Activated T-helper 2 cell treated with anti-CD3 and anti-CD28 coated beads, Interferon-gamma antibody, Interleukin-2, Interleukin-4, amounts not matched to agents 10 μg/mL and 5 μg/mL and 100 μg/mL, durations not matched to agents 14 hours and 24 hours and 36 hours (primary cell): Measurements from ENCODE around the gene SUMF1. TPM values are rescaled to one million over a fixed set of nuclear protein-coding genes. Genes with fewer than 3 reads are reported as not detected.

Experiments used
- DNase-seq: peaks from one replicate; pipeline ENCODE4 v3.0.0; 2021; ENCODE audit warnings: low spot score
- H3K27ac Mint-ChIP-seq: one replicate; pipeline ENCODE4 v1.8.0; 2021; ENCODE audit warnings: mixed read lengths
- H3K27me3 Mint-ChIP-seq: one replicate; pipeline ENCODE4 v1.8.0; 2021; ENCODE audit warnings: low read depth, mixed read lengths
- H3K36me3 Mint-ChIP-seq: one replicate; pipeline ENCODE4 v1.8.0; 2021; ENCODE audit warnings: low read depth, mixed read lengths
- H3K4me1 Mint-ChIP-seq: one replicate; pipeline ENCODE4 v1.8.0; 2021; ENCODE audit warnings: low read depth, mixed read lengths
- H3K4me3 Mint-ChIP-seq: one replicate; pipeline ENCODE4 v1.8.0; 2021; ENCODE audit warnings: low read depth, mild to moderate bottlenecking, moderate library complexity, mixed read lengths
- H3K9me3 Mint-ChIP-seq: one replicate; pipeline ENCODE4 v1.8.0; 2021; ENCODE audit warnings: mixed read lengths
- intact Hi-C: fragments of 100-400 bp; cut with micrococcal nuclease; formaldehyde crosslinking; loops from one replicate; pipeline ENCODE4 v1.15.1; 2023
- total RNA-seq: library from RNA; stranded (reverse); gene quantifications from 2 replicates; pipeline ENCODE4 v1.2.3, GENCODE V29; 2022

Gene SUMF1
- total RNA-seq, 1 donor from 2014 or later: 7.7 TPM

GRCh38 chr3:4432259-4432658 lies 34.8 kb downstream of the SUMF1 start:
- intact Hi-C loops: no loop called here

GRCh38 chr3:4429648-4430350 lies 37.3 kb downstream of the SUMF1 start:
- no peaks in the 10 kb centered on the region for H3K27me3 Mint-ChIP-seq
- intact Hi-C loops: no loop called here
- no peak overlapping the region for H3K27ac Mint-ChIP-seq
- DNase-seq: no peak
- H3K4me3 Mint-ChIP-seq: no peak overlapping the region
- peaks cover 27% of the 10 kb centered on the region for H3K9me3 Mint-ChIP-seq
- H3K36me3 Mint-ChIP-seq: peaks cover 38% of the 10 kb centered on the region
- H3K4me1 Mint-ChIP-seq: peaks cover 23% of the 10 kb centered on the region

More at GRCh38 chr3:4432259-4432658, 34.8 kb downstream of the SUMF1 start:
- Mint-ChIP-seq H3K4me3 (no peak overlapping the region), H3K27me3 (no peaks in the 10 kb centered on the region), H3K9me3 (peaks cover 22% of the 10 kb centered on the region), H3K27ac (no peak overlapping the region), H3K4me1 (peaks cover under 1% of the 10 kb centered on the region), H3K36me3 (peaks cover 34% of the 10 kb centered on the region)
- no peak for DNase-seq

- Mint-ChIP-seq H3K4me1 (peaks cover 27% of the 10 kb centered on the region), H3K9me3 (peaks cover 17% of the 10 kb centered on the region), H3K27me3 (no peaks in the 10 kb centered on the region), H3K36me3 (peaks cover 19% of the 10 kb centered on the region), H3K4me3 (no peak overlapping the region), H3K27ac (no peak overlapping the region)
- no peak for DNase-seq
- intact Hi-C loops: no loop called here
These were observed 40.2 kb downstream of the SUMF1 start for GRCh38 chr3:4426782-4427344.

GRCh38 chr3:4426261-4426781 lies 40.7 kb downstream of the SUMF1 start:
- intact Hi-C loops: no loop called here

GRCh38 chr3:4425707-4426106 lies 41.4 kb downstream of the SUMF1 start:
- H3K4me1 Mint-ChIP-seq: peaks cover 37% of the 10 kb centered on the region

More at GRCh38 chr3:4426261-4426781, 40.7 kb downstream of the SUMF1 start:
- Mint-ChIP-seq H3K27ac (peak overlapping the region; percentile 3), H3K27me3 (no peaks in the 10 kb centered on the region), H3K9me3 (peaks cover 11% of the 10 kb centered on the region), H3K4me3 (no peak overlapping the region), H3K36me3 (peaks cover 14% of the 10 kb centered on the region), H3K4me1 (peaks cover 33% of the 10 kb centered on the region)
- DNase-seq: no peak

GRCh38 chr3:4425055-4425454 lies 42.0 kb downstream of the SUMF1 start:
- no peak for DNase-seq
- no peak overlapping the region for H3K4me3 Mint-ChIP-seq
- H3K27me3 Mint-ChIP-seq: no peaks in the 10 kb centered on the region
- H3K27ac Mint-ChIP-seq: no peak overlapping the region
- H3K4me1 Mint-ChIP-seq: peaks cover 40% of the 10 kb centered on the region
- peaks cover 5% of the 10 kb centered on the region for H3K9me3 Mint-ChIP-seq
- intact Hi-C loops: no loop called here
- H3K36me3 Mint-ChIP-seq: peaks cover 7% of the 10 kb centered on the region

More at GRCh38 chr3:4425707-4426106, 41.4 kb downstream of the SUMF1 start:
- no peak for DNase-seq
- Mint-ChIP-seq H3K4me3 (no peak overlapping the region), H3K27ac (peak overlapping the region; percentile 32), H3K36me3 (peaks cover 11% of the 10 kb centered on the region), H3K27me3 (no peaks in the 10 kb centered on the region), H3K9me3 (peaks cover 9% of the 10 kb centered on the region)
- intact Hi-C loops: no loop called here

- intact Hi-C loops: loop anchor here (1.0 to 2.0 kb wide), 6 partner anchors 12 to 72 kb away; partner anchors contain the start of genes ITPR1 and SUMF1
- peaks cover 20% of the 10 kb centered on the region for H3K36me3 Mint-ChIP-seq
These were observed 45.9 kb downstream of the SUMF1 start for GRCh38 chr3:4421121-4421520.

GRCh38 chr3:4419920-4420319 lies 47.1 kb downstream of the SUMF1 start:
- DNase-seq: no peak
- Mint-ChIP-seq H3K36me3 (peaks cover 13% of the 10 kb centered on the region), H3K27me3 (no peaks in the 10 kb centered on the region), H3K4me3 (no peak overlapping the region), H3K9me3 (no peaks in the 10 kb centered on the region), H3K4me1 (peaks cover 32% of the 10 kb centered on the region), H3K27ac (no peak overlapping the region)
- intact Hi-C loops: loop anchor here (2.0 kb wide), 1 partner anchor 47 kb away; the partner anchor contains the start of gene SUMF1

More at GRCh38 chr3:4421121-4421520, 45.9 kb downstream of the SUMF1 start:
- no peaks in the 10 kb centered on the region for H3K27me3 Mint-ChIP-seq
- H3K4me1 Mint-ChIP-seq: peaks cover 43% of the 10 kb centered on the region
- DNase-seq: no peak
- H3K27ac Mint-ChIP-seq: peak overlapping the region; percentile 69
- peaks cover 5% of the 10 kb centered on the region for H3K9me3 Mint-ChIP-seq
- H3K4me3 Mint-ChIP-seq: no peak overlapping the region

- Mint-ChIP-seq H3K27me3 (no peaks in the 10 kb centered on the region), H3K4me3 (no peak overlapping the region), H3K9me3 (no peaks in the 10 kb centered on the region), H3K27ac (peak overlapping the region; percentile 17), H3K4me1 (peaks cover 33% of the 10 kb centered on the region), H3K36me3 (peaks cover 13% of the 10 kb centered on the region)
- intact Hi-C loops: no loop called here
- no peak for DNase-seq
These were observed 47.7 kb downstream of the SUMF1 start for GRCh38 chr3:4419386-4419785.

- H3K36me3 Mint-ChIP-seq: peaks cover 17% of the 10 kb centered on the region
- peaks cover 32% of the 10 kb centered on the region for H3K4me1 Mint-ChIP-seq
- no peak overlapping the region for H3K4me3 Mint-ChIP-seq
- DNase-seq: no peak
- H3K27ac Mint-ChIP-seq: no peak overlapping the region
- intact Hi-C loops: no loop called here
- no peaks in the 10 kb centered on the region for H3K9me3 Mint-ChIP-seq
- H3K27me3 Mint-ChIP-seq: no peaks in the 10 kb centered on the region
These were observed 48.9 kb downstream of the SUMF1 start for GRCh38 chr3:4418156-4418555.

- no peak for DNase-seq
- Mint-ChIP-seq H3K27ac (no peak overlapping the region), H3K4me1 (peaks cover 32% of the 10 kb centered on the region), H3K9me3 (no peaks in the 10 kb centered on the region), H3K4me3 (no peak overlapping the region), H3K36me3 (peaks cover 20% of the 10 kb centered on the region), H3K27me3 (no peaks in the 10 kb centered on the region)
- intact Hi-C loops: no loop called here
These were observed 49.6 kb downstream of the SUMF1 start for GRCh38 chr3:4417449-4417848.

- H3K27me3 Mint-ChIP-seq: no peaks in the 10 kb centered on the region
- intact Hi-C loops: no loop called here
- peaks cover 34% of the 10 kb centered on the region for H3K4me1 Mint-ChIP-seq
- H3K27ac Mint-ChIP-seq: no peak overlapping the region
- no peak overlapping the region for H3K4me3 Mint-ChIP-seq
- no peak for DNase-seq
- no peaks in the 10 kb centered on the region for H3K9me3 Mint-ChIP-seq
- peaks cover 25% of the 10 kb centered on the region for H3K36me3 Mint-ChIP-seq
These were observed 50.1 kb downstream of the SUMF1 start for GRCh38 chr3:4416961-4417360.

GRCh38 chr3:4416427-4416945 lies 50.6 kb downstream of the SUMF1 start:
- H3K9me3 Mint-ChIP-seq: no peaks in the 10 kb centered on the region
- DNase-seq: no peak
- no peak overlapping the region for H3K4me3 Mint-ChIP-seq
- peaks cover 28% of the 10 kb centered on the region for H3K36me3 Mint-ChIP-seq
- no peak overlapping the region for H3K27ac Mint-ChIP-seq
- peaks cover 32% of the 10 kb centered on the region for H3K4me1 Mint-ChIP-seq
- intact Hi-C loops: no loop called here
- H3K27me3 Mint-ChIP-seq: no peaks in the 10 kb centered on the region
